PC-9 (cell line): ENCODE results near the gene AMACR. TPM values are rescaled to one million over a fixed set of nuclear protein-coding genes. Genes with fewer than 3 reads are reported as not detected.

Experiments used
- BruUV-seq: library from RNA; stranded (reverse); fragments of 400-500 nt; replicated peaks from 2 replicates; lab custom pipeline; 2021; lab: Mats Ljungman, UMichigan
- CTCF ChIA-PET: fragments of 300-600 bp; sonication (Branson Sonifier 250); formaldehyde crosslinking; loops from one replicate; lab custom pipeline; 2022; ENCODE audit warnings: antibody characterized with exemption; lab: Charles Lee
- POLR2A ChIA-PET: fragments of 300-600 bp; sonication (Branson Sonifier 250); formaldehyde crosslinking; loops from one replicate; lab custom pipeline; 2022; ENCODE audit warnings: antibody characterized with exemption; ENCODE audit not compliant: unreplicated experiment; lab: Charles Lee
- DNase-seq, 2 experiments: peaks; one replicate each; pipeline versions ENCODE4 v3.0.0 to v3.0.0-alpha.2; 2015 to 2022; ENCODE audit warnings: mixed read lengths in 1 of 2
- H2AFZ ChIP-seq: fragments of 200-600 bp; sonication (generic); 2 replicates; pipeline ENCODE4 v1.8.1; 2017; ENCODE audit warnings: antibody characterized with exemption
- H3F3A ChIP-seq: fragments of 200-600 bp; sonication (generic); 2 replicates; pipeline ENCODE4 v1.8.1; 2017; ENCODE audit warnings: antibody characterized with exemption, mild to moderate bottlenecking, low read depth; ENCODE audit not compliant: insufficient read depth
- H3K27ac ChIP-seq: fragments of 200-600 bp; sonication (generic); 2 replicates; pipeline ENCODE4 v1.6.1; 2016; ENCODE audit warnings: mixed run types
- H3K27me3 ChIP-seq: fragments of 200-600 bp; sonication (generic); 2 replicates; pipeline ENCODE4 v1.6.1; 2016; ENCODE audit warnings: low read depth, mixed run types; ENCODE audit not compliant: insufficient read depth
- H3K36me3 ChIP-seq: fragments of 200-600 bp; sonication (generic); 2 replicates; pipeline ENCODE4 v1.6.1; 2016; ENCODE audit warnings: low read depth, mixed run types
- H3K4me1 ChIP-seq: fragments of 200-600 bp; sonication (generic); replicated peaks from 2 replicates; pipeline ENCODE4 v1.6.1; 2016; ENCODE audit warnings: mixed run types; ENCODE audit not compliant: insufficient read depth
- H3K4me2 ChIP-seq: fragments of 200-600 bp; sonication (generic); 2 replicates; pipeline ENCODE4 v1.6.1; 2017; ENCODE audit warnings: mixed run types
- H3K4me3 ChIP-seq: fragments of 200-600 bp; sonication (generic); 2 replicates; pipeline ENCODE4 v1.6.1; 2016; ENCODE audit warnings: mixed run types
- H3K79me2 ChIP-seq: fragments of 200-600 bp; sonication (generic); 2 replicates; pipeline ENCODE4 v1.6.1; 2017; ENCODE audit warnings: low read depth, mixed run types
- H3K9me2 ChIP-seq: fragments of 200-600 bp; sonication (generic); 2 replicates; pipeline ENCODE4 v1.8.1; 2017; ENCODE audit warnings: mild to moderate bottlenecking; ENCODE audit not compliant: insufficient read depth
- H3K9me3 ChIP-seq: fragments of 200-600 bp; sonication (generic); 2 replicates; pipeline ENCODE4 v1.8.1; 2016; ENCODE audit warnings: low read depth; ENCODE audit not compliant: insufficient read depth
- H4K20me1 ChIP-seq: fragments of 200-600 bp; sonication (generic); 2 replicates; pipeline ENCODE4 v1.8.1; 2017; ENCODE audit not compliant: insufficient read depth
- CTCF ChIP-seq: fragments of 200-600 bp; sonication (generic); conservative IDR thresholded peaks from 2 replicates; pipeline ENCODE4 v1.6.1; 2017; ENCODE audit warnings: mixed run types, antibody characterized with exemption, mild to moderate bottlenecking, moderate library complexity
- EZH2 ChIP-seq: fragments of 200-600 bp; sonication (generic); IDR thresholded peaks from 2 replicates; pipeline ENCODE4 v1.8.0; 2017; ENCODE audit warnings: antibody characterized with exemption, low read depth
- intact Hi-C: fragments of 100-400 bp; cut with micrococcal nuclease; formaldehyde crosslinking; loops from one replicate; pipeline ENCODE4 v1.10.0; 2022; ENCODE audit not compliant: unreplicated experiment
- total RNA-seq: library from RNA; stranded (reverse); gene quantifications from 2 replicates; pipeline ENCODE4 v1.2.3, GENCODE V29; 2021

AMACR gene
- total RNA-seq, 1 experiment from 2014 or later = 31.2 TPM

- no peaks in the 10 kb centered on the region for H3K27me3 ChIP-seq
- no peaks in the 10 kb centered on the region for H3K4me1 ChIP-seq
- ChIA-PET CTCF (no interaction called here), POLR2A (no interaction called here)
- no peaks in the 10 kb centered on the region for H3K79me2 ChIP-seq
- H3K36me3 ChIP-seq = no peaks in the 10 kb centered on the region
- intact Hi-C loops = no loop called here
- H2AFZ ChIP-seq = no peak overlapping the region
- H3K9me3 ChIP-seq = no peaks in the 10 kb centered on the region
- H4K20me1 ChIP-seq = no peaks in the 10 kb centered on the region
- H3K4me2 ChIP-seq = no peak overlapping the region
- no peaks in the 10 kb centered on the region for H3F3A ChIP-seq
- H3K9me2 ChIP-seq = no peaks in the 10 kb centered on the region
- DNase-seq = no peak
- no TSS peak for BruUV-seq
- no peak overlapping the region for H3K27ac ChIP-seq
- TF ChIP-seq EZH2 = no peak
- H3K4me3 ChIP-seq = no peak overlapping the region
Observed at GRCh38 chr5:34053133-34053532, 45.3 kb upstream of the AMACR start.

- CTCF ChIA-PET = no interaction called here
- intact Hi-C loops = no loop called here
- Histone ChIP-seq H3K27ac (no peak overlapping the region), H3K36me3 (no peaks in the 10 kb centered on the region), H3K4me2 (no peak overlapping the region), H3K9me2 (no peaks in the 10 kb centered on the region), H3K9me3 (no peaks in the 10 kb centered on the region), H3K79me2 (no peaks in the 10 kb centered on the region), H3K4me3 (no peak overlapping the region), H3K4me1 (no peaks in the 10 kb centered on the region), H3K27me3 (no peaks in the 10 kb centered on the region), H4K20me1 (no peaks in the 10 kb centered on the region), H2AFZ (no peak overlapping the region), H3F3A (no peaks in the 10 kb centered on the region)
- no peak for TF ChIP-seq CTCF
- TF ChIP-seq EZH2 = no peak
- POLR2A ChIA-PET = no interaction called here
- BruUV-seq = no TSS peak
- DNase-seq = no peak
Observed at GRCh38 chr5:34051374-34051980, 43.6 kb upstream of the AMACR start.

GRCh38 chr5:34047774-34048572 is 40.1 kb upstream of the AMACR start:
- POLR2A ChIA-PET = no interaction called here
- Histone ChIP-seq H3K36me3 (no peaks in the 10 kb centered on the region), H3K9me2 (no peaks in the 10 kb centered on the region), H3K4me3 (no peak overlapping the region), H3F3A (no peaks in the 10 kb centered on the region), H3K9me3 (no peaks in the 10 kb centered on the region), H3K27ac (no peak overlapping the region), H4K20me1 (no peaks in the 10 kb centered on the region), H3K4me2 (no peak overlapping the region), H3K4me1 (no peaks in the 10 kb centered on the region), H2AFZ (no peak overlapping the region), H3K27me3 (no peaks in the 10 kb centered on the region), H3K79me2 (no peaks in the 10 kb centered on the region)
- no TSS peak for BruUV-seq
- TF ChIP-seq CTCF (no peak), EZH2 (no peak)
- intact Hi-C loops = no loop called here
- no peak for DNase-seq
- CTCF ChIA-PET = interaction anchor here (0.6 kb wide), 1 partner anchor 78 kb away, joined by 4 read pairs; no protein-coding TSS in a partner anchor
